H1 (cell line): ENCODE data around the gene LTBP3. TPM values are rescaled to one million over a fixed set of nuclear protein-coding genes. Genes with fewer than 3 reads are reported as not detected.

Experiments
- EGR1 ChIP-seq: IDR thresholded peaks from 2 replicates; pipeline ENCODE4 v1.6.1; 2011; ENCODE audit warnings: low read depth, low read length, borderline replicate concordance
- SIN3A ChIP-seq, 2 experiments: IDR thresholded peaks in 1 of 2; conservative IDR thresholded peaks in 1 of 2; 2 replicates each; pipeline ENCODE4 v1.6.1; 2011 to 2012; ENCODE audit warnings: low read length in 2 of 2, improper control_type of control experiment in 1 of 2, low read depth in 1 of 2, mild to moderate bottlenecking in 1 of 2
- polyA plus RNA-seq, 7 experiments: library from polyadenylated mRNA; depleted of rRNA in 3 of 7; stranded (reverse) in 5 of 7; unstranded in 2 of 7; fragments of >200 nt in 5 of 7; fragments of 200-250 nt in 2 of 7; gene quantifications; 1 replicate in 5 of 7; 2 replicates in 1 of 7; 4 replicates in 1 of 7; pipeline versions ENCODE4 v1.2.1 to v1.2.3, GENCODE V29; 2011 to 2013; ENCODE audit warnings: missing spikeins in 2 of 7, mixed read lengths in 2 of 7
- total RNA-seq: library from RNA; stranded (reverse); fragmentation: NEBNext Ultra II Directional; extraction: Animal tissue kit (Norgen Biotek cat#: 25700); gene quantifications from 2 replicates; pipeline ENCODE4 v1.2.1, GENCODE V29; 2021
- TF ChIP-seq, protein P1 (sequence below), 3 experiments: IDR thresholded peaks; 1 replicate in 2 of 3; 2 replicates in 1 of 3; pipeline versions ENCODE4 v1.5.1 to v1.6.1; 2011; ENCODE audit warnings: low read length in 3 of 3, mild to moderate bottlenecking in 3 of 3, inconsistent platforms in 2 of 3, low read depth in 1 of 3, moderate library complexity in 1 of 3; ENCODE audit not compliant: insufficient read depth in 1 of 3; ENCODE audit errors: control extremely low read depth in 1 of 3

LTBP3 gene
- total and polyA plus RNA-seq, 2 of the 8 experiments (the other 6 are each of a cell fraction or from before 2014, with no cell fraction given), result 12.8 to 17.8 TPM

DNA sequence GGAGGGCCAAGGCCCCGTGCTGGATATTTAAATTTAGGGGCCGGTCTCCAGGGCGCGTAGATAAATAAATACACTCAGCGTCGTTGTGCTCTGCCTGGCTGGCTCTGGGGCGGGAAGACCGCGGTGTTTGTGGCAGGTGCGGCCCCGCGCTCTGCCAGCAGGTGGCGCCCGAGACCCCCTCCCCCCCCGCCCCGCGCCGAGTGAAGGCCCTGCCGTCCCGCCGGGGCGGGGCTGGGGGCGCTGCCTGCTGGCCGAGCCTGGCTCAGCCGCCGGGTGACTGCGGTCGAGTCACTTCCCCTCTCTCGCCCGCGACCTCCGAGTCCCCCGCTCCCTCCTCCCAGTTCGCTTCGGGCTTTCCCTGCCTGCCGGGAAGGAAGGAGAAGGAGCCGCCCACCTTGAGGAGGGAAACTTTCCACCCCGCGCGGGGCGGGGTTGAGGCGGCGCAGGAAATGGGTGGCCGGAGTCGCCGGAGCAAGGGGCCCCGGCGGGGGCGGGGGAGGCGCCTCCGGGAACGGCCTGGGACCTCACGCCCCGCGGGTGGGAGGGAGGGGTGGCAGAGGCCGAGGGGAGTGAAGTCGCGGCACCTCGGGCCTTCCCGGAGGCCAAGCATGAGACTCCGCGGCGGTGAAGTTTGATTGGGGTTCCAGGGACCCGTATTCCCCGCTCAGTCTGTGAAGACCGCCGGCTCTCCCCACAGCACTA lies 16.1 kb upstream of the LTBP3 start (continued):
- TF ChIP-seq SIN3A (conservative IDR thresholded peaks at IDR 0.05 in 1 of 2, IDR thresholded peaks at IDR 0.05 in 1 of 2; ENCODE audit: low read depth in 1 of 2, low read length in 2 of 2) (0 out of 4 replicates have a peak, but pooled peaks of 1 of the 2 experiments have one; percentile 25), EGR1 (peak; percentile 20; the same call in 1 of the 2 replicates)
- TF ChIP-seq, protein P1, sequence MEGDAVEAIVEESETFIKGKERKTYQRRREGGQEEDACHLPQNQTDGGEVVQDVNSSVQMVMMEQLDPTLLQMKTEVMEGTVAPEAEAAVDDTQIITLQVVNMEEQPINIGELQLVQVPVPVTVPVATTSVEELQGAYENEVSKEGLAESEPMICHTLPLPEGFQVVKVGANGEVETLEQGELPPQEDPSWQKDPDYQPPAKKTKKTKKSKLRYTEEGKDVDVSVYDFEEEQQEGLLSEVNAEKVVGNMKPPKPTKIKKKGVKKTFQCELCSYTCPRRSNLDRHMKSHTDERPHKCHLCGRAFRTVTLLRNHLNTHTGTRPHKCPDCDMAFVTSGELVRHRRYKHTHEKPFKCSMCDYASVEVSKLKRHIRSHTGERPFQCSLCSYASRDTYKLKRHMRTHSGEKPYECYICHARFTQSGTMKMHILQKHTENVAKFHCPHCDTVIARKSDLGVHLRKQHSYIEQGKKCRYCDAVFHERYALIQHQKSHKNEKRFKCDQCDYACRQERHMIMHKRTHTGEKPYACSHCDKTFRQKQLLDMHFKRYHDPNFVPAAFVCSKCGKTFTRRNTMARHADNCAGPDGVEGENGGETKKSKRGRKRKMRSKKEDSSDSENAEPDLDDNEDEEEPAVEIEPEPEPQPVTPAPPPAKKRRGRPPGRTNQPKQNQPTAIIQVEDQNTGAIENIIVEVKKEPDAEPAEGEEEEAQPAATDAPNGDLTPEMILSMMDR (IDR thresholded peaks at IDR 0.05; ENCODE audit: control extremely low read depth in 1 of 3, insufficient read depth in 1 of 3, low read depth in 1 of 3, low read length in 3 of 3), result peak in 2 of 3 experiments; percentile 70 to 80; a peak in 3 of 4 replicates
